ENCODE measurements around the gene MACF1.
"Not testable (repeated sequence)": the region's sequence is repeated elsewhere in the genome, so short reads cannot be mapped to it uniquely, and the experiment has no call there.

The MACF1 gene

DNA sequence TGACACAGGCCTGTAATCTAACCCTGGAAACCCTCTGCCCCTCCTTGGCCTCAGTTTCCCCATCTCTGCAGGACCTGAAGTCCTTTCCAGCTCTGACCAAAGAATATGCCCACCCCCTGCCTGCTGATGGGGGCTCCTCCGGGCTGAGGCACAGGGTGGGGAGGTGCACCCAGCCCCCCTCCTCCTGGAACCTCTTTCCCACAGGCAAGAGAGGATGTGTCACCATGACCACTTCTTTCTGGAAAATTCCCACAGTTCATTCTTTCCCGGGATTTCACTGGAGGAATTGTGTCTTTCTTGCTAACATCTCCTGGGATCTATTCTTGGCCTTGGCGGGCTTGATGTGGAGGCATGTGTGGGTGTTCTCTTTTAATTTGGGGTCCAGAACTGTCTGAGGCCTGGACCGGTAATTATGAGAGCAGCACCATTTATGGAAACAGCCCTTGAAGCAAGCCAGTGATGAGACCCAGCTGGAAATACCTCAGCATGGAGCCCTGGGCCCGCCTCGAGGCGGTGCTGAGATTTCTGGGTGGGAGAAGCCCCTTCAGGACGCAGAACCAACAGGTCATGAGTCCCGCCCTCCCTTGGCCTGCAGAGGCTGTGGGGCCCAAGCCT, 293.7 kb downstream of the MACF1 start:
- not testable (repeated sequence) for DNase-seq

- DNase-seq: not testable (repeated sequence)
Observed at GRCh38 chr1:39498821-39499220, 294.3 kb downstream of the MACF1 start.

GRCh38 chr1:39499668-39500067, 295.2 kb downstream of the MACF1 start:
- DNase-seq: no peak

DNA sequence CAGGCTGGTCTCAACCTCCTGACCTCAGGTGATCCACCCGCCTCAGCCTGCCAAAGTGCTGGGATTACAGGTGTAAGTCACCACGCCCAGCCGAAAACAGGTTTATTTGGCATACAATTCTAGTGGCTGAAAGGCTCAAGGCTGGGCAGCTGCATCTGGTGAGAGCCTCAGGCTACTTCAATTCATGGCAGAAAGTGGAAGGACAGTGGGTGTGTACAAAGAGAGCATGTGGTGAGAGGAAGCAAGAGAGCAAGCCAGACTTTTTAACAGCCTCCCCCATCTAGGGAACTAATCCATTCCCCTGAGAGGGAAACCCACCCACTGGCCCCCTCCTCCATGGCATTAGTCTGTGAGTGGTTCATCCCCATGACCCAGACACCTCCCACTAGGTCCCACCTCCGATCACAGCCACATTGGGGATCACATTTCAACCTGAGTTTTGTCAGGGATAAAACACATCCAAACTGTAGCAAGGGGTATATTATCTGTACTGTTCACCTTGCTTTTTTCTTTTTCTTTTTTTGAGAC, 296.4 kb downstream of the MACF1 start:
- no peak for DNase-seq

DNA sequence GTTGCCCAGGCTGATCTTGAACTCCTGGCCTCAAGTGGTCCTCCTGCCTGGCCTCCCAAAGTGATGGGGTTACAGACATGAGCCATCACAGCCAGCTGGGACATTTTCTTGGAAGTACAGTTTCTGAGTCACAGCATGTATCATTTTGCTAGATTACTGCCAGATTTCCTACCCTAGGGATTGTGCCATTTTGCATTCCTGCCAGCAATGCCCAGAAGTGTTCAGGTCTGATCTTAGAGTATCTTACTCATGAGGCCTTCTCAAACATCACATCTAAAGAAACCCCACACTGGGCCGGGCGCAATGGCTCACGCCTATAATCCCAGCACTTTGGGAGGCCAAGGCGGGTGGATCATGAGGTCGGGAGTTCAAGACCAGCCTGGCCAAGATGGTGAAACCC, 297.2 kb downstream of the MACF1 start:
- no peak for DNase-seq

DNA sequence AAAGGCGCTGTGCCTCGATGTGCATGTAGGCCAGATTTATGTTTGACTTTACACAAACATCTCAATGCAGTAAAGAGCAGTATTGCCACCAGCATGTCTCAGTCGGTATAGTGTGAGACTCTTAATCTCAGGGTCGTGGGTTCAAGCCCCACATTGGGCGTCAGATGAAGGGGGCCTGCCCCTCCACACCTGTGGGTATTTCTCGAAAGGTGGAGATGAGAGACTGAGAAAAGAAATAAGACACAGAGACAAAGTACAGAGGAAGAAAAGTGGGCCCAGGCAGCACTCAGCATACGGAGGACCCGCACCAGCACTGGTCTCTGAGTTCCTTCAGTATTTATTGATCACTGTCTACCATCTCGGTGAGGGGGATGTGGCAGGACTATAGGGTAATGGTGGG, 299.9 kb downstream of the MACF1 start:
- not testable (repeated sequence) for DNase-seq

DNA sequence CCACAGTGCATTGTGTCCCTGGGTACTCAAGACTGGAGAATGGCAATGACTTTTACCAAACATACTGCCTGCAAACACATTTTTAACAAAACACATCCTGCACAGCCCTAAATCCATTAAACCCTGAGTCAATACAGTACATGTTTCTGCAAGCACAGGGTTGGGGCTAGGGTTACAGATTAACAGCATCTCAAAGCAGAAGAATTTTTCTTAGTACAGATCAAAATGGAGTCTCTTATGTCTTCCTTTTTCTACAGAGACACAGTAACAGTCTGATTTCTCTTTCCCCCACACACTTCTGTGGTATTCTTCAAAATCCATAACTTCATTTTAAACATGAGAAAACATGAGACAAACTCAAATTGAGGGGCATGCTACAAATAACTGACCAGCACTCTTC, 300.8 kb downstream of the MACF1 start:
- no peak for DNase-seq

GRCh38 chr1:39507230-39507928, 302.9 kb downstream of the MACF1 start:
- peak in 1 of 2 experiments; percentile 17 for DNase-seq

- DNase-seq: no peak
Observed at GRCh38 chr1:39508266-39508665, 303.8 kb downstream of the MACF1 start.

- DNase-seq: no peak
Observed at GRCh38 chr1:39508857-39509305, 304.4 kb downstream of the MACF1 start.

GRCh38 chr1:39509360-39510009, 305.0 kb downstream of the MACF1 start:
- DNase-seq: no peak

- not testable (repeated sequence) for DNase-seq
Observed at GRCh38 chr1:39510570-39511186, 306.2 kb downstream of the MACF1 start.

GRCh38 chr1:39511477-39511876, 307.0 kb downstream of the MACF1 start:
- DNase-seq: not testable (repeated sequence)

DNA sequence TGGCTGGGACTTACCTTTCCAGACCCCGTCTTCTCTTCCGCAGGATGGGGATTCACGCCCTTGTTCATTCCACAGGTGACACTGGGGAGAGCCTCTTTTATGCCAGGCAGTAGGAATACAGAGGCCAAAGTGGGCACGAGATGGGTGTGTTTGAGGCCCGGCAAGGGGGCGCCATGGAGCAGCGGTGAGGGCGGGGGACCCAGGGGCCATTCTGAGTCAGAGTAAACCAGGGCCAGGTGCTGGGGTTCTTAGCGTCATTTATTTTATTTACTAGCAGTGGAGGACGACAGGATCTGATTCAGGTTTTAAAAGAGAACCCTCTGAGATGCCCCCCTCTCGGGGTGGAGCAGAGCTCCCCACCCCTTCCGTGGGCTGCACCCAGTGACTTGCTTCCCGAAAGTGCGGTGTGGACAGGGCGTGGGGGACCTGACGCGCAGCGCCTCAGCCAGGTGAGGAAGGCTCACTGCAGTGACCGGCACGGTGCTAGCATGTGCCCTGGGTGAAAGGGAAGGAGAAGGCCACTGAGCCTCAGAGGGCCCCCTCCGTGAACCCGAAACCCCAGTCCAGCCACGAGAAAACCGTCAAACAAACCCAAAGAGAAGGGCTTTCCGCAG, 307.8 kb downstream of the MACF1 start:
- DNase-seq: not testable (repeated sequence)

DNA sequence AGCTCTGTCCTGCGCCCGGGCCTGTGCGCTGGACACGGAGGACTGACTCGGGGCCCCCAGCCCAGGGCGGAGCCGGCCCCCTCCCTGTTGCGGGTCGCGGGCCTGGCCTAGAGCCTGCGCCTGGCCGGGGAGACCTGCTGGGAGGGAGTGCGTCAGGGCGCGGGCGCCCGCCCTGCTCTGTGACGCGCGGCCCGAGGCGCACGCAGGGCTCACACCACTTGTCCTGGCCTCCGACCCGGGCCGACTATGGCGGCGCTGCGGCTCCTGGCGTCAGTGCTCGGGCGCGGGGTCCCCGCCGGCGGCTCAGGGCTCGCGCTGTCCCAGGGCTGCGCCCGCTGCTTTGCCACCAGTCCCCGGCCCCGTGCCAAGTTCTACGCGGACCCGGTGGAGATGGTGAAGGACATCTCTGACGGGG, 310.2 kb downstream of the MACF1 start:
- DNase-seq: not testable (repeated sequence)

DNA sequence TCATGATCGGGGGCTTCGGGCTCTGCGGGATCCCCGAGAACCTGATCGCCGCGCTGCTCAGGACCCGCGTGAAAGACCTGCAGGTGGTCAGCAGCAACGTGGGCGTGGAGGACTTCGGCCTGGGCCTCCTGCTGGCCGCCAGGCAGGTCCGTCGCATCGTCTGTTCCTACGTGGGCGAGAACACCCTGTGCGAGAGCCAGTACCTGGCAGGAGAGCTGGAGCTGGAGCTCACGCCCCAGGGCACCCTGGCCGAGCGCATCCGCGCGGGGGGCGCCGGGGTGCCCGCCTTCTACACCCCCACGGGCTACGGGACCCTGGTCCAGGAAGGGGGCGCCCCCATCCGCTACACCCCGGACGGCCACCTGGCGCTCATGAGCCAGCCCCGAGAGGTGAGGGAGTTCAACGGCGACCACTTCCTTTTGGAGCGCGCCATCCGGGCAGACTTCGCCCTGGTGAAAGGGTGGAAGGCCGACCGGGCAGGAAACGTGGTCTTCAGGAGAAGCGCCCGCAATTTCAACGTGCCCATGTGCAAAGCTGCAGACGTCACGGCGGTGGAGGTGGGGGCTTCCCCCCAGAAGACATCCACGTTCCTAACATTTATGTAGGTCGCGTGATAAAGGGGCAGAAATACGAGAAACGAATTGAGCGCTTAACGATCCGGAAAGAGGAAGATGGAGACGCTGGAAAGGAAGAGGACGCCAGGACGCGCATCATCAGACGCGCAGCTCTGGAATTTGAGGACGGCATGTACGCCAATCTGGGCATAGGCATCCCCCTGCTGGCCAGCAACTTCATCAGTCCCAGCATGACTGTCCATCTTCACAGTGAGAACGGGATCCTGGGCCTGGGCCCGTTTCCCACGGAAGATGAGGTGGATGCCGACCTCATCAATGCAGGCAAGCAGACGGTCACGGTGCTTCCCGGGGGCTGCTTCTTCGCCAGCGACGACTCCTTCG, 310.9 kb downstream of the MACF1 start:
- not testable (repeated sequence) for DNase-seq

- DNase-seq: not testable (repeated sequence)
Observed at GRCh38 chr1:39516841-39517240, 312.3 kb downstream of the MACF1 start.

- DNase-seq: not testable (repeated sequence)
Observed at GRCh38 chr1:39517936-39518335, 313.4 kb downstream of the MACF1 start.

DNA sequence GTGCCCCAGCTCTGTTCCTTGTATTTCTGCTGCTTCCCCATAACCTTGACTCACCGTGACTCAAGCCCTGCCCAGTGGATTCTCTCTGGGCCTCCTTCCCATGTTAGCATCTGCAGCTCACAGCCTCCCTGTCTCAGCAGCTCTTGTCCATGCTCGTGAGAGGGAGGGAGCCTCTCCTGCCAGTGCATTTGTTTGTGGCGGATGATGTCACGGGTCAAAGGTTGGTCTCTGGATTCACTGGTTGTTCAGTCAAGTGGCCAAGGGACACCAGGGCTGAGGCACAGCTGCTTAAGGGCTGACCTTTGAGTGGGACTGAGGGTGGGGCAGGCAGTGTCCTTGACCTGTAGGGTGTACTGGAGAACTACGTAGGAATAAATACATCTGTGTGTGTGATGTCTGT, 314.9 kb downstream of the MACF1 start:
- DNase-seq: not testable (repeated sequence)

GRCh38 chr1:39522221-39522620, 317.7 kb downstream of the MACF1 start:
- not testable (repeated sequence) for DNase-seq
